Measurements from ENCODE around the gene SLC22A7. TPM values are rescaled to one million over a fixed set of nuclear protein-coding genes. Genes with fewer than 3 reads are reported as not detected.

Gene SLC22A7
- total RNA-seq, 1 donor from 2014 or later = not detected

DNA sequence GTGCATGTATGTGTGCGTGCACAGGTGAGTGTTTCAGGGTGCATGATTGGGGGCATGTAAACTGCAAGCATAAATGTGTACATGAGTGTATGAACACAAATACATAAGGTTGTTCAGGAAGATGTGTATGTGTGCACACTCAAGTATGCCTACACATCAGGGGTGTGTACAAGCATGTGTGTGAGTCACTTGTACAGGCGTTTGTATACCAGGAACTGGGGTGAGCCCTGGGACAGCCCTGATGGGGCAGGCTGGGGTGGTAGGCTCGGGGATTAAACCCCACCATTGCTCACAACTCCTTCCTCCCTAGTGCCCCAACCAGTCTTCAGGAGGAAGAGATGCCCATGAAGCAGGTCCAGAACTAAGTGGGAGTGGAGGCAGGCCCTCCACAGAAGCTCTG, 6.3 kb downstream of the SLC22A7 start:
- TF ChIP-seq, protein P1, sequence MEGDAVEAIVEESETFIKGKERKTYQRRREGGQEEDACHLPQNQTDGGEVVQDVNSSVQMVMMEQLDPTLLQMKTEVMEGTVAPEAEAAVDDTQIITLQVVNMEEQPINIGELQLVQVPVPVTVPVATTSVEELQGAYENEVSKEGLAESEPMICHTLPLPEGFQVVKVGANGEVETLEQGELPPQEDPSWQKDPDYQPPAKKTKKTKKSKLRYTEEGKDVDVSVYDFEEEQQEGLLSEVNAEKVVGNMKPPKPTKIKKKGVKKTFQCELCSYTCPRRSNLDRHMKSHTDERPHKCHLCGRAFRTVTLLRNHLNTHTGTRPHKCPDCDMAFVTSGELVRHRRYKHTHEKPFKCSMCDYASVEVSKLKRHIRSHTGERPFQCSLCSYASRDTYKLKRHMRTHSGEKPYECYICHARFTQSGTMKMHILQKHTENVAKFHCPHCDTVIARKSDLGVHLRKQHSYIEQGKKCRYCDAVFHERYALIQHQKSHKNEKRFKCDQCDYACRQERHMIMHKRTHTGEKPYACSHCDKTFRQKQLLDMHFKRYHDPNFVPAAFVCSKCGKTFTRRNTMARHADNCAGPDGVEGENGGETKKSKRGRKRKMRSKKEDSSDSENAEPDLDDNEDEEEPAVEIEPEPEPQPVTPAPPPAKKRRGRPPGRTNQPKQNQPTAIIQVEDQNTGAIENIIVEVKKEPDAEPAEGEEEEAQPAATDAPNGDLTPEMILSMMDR (IDR thresholded peaks at IDR 0.05) = no peak
- TF ChIP-seq POLR2A (IDR thresholded peaks at IDR 0.05) (no peak), POLR2AphosphoS5 (IDR thresholded peaks at IDR 0.05; ENCODE audit: insufficient read depth in 1 of 2, low read depth in 1 of 2) (no peak)
- H3K4me3 ChIP-seq = no peak overlapping the region
- no peaks in the 10 kb centered on the region for H3K27me3 ChIP-seq
- no peak overlapping the region for H3K27ac ChIP-seq
- DNase-seq (ENCODE audit: extremely low spot score in 2 of 2) = peak in 1 of 2 donors; percentile 29
- intact Hi-C loops (cut with DNase I) = no loop called here
- no peaks in the 10 kb centered on the region for H3K36me3 ChIP-seq
- peaks cover 14% of the 10 kb centered on the region for H3K4me1 ChIP-seq
- H3K9me3 ChIP-seq = no peaks in the 10 kb centered on the region

DNA sequence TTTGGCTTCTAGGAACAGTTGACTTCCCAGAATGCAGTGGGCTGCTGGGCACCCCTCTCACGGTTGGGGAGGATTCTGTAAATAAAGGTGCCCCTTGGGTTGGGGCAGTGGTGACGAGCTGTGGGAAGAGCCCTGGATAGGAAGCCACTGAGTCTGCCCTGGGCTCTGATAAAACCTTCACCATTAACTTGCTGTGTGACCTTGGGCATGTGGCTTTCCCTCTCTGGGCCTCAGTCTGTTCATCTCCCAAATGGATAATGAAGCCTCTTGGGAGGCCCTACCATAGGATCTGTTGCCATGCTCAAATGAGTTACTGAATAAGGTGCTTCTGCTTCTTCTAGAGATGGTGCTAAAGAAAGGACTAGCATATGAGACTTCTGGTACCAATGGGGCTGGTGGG, 6.8 kb downstream of the SLC22A7 start:
- intact Hi-C loops (cut with DNase I) = no loop called here
- no peak overlapping the region for H3K4me3 ChIP-seq
- H3K4me1 ChIP-seq = peaks cover 14% of the 10 kb centered on the region
- no peak overlapping the region for H3K27ac ChIP-seq
- TF ChIP-seq POLR2A (IDR thresholded peaks at IDR 0.05) = no peak
- no peak for TF ChIP-seq POLR2AphosphoS5 (IDR thresholded peaks at IDR 0.05; ENCODE audit: insufficient read depth in 1 of 2, low read depth in 1 of 2)
- TF ChIP-seq, protein P1 (IDR thresholded peaks at IDR 0.05) = no peak
- no peaks in the 10 kb centered on the region for H3K27me3 ChIP-seq
- no peaks in the 10 kb centered on the region for H3K36me3 ChIP-seq
- H3K9me3 ChIP-seq = no peaks in the 10 kb centered on the region
- no peak for DNase-seq (ENCODE audit: extremely low spot score in 2 of 2)

DNA sequence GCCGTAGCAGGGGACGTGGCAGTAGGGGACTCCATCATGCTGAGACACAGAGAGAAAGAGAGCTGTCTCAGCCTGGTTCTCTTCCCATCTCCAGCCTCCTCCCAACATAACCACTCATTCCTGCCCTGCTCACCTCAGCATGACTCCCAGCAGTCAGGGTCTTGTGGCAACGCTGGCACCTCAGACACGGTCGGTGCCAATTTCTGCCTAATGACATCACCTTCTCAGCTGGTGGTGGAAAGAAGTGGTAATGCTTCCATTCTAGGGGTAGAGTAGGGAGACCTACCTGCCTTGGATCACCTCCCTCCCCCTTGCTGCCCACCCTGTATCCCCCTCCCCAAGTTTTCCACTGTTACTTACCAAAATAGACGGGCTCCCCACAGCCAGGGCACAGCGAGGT, 8.0 kb downstream of the SLC22A7 start:
- Histone ChIP-seq H3K27ac (no peak overlapping the region), H3K9me3 (no peaks in the 10 kb centered on the region), H3K4me1 (peaks cover 14% of the 10 kb centered on the region), H3K36me3 (no peaks in the 10 kb centered on the region), H3K27me3 (no peaks in the 10 kb centered on the region), H3K4me3 (no peak overlapping the region)
- intact Hi-C loops (cut with DNase I) = no loop called here
- DNase-seq (ENCODE audit: extremely low spot score in 2 of 2) = no peak
- TF ChIP-seq POLR2AphosphoS5 (IDR thresholded peaks at IDR 0.05; ENCODE audit: insufficient read depth in 1 of 2, low read depth in 1 of 2) (no peak), POLR2A (IDR thresholded peaks at IDR 0.05) (no peak)
- TF ChIP-seq, protein P1 (IDR thresholded peaks at IDR 0.05) = no peak

DNA sequence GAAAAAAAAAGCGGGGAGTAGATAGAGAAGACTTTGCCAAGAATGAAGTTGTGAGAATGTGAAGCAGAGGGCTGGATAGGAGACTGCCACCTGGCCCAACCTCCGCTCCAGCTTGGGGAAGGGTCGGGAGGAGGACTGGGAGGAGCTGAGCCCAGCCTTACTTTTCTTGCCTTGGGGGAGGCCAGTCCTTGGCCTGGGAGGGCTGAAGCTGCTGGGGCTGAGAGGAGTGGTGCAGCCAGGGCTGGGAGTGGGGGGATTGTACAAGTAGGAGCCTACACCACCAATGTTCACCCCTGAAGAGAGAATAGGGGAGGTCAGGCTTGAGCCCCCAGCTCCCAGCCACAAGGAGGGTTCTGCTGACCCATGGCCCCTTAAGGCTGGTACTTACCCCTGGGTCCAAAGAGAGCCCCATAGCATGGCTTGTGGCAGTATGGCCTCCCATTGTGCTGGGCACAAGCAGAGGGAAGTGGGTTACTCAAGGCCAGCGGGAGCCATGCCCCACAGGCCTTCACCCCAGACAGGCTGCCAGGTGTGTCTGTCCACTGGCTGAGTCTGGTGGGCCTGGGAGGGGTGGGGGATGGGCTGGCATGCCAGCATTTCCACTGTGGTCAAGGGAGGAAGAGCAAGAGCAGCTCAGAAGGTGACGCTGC, 9.5 kb downstream of the SLC22A7 start:
- DNase-seq (ENCODE audit: extremely low spot score in 2 of 2) = no peak
- no peak for TF ChIP-seq POLR2A (IDR thresholded peaks at IDR 0.05)
- no peaks in the 10 kb centered on the region for H3K27me3 ChIP-seq
- no peaks in the 10 kb centered on the region for H3K36me3 ChIP-seq
- H3K4me3 ChIP-seq = no peak overlapping the region
- intact Hi-C loops (cut with DNase I) = no loop called here
- H3K4me1 ChIP-seq = peaks cover 14% of the 10 kb centered on the region
- H3K27ac ChIP-seq = no peak overlapping the region
- no peaks in the 10 kb centered on the region for H3K9me3 ChIP-seq

DNA sequence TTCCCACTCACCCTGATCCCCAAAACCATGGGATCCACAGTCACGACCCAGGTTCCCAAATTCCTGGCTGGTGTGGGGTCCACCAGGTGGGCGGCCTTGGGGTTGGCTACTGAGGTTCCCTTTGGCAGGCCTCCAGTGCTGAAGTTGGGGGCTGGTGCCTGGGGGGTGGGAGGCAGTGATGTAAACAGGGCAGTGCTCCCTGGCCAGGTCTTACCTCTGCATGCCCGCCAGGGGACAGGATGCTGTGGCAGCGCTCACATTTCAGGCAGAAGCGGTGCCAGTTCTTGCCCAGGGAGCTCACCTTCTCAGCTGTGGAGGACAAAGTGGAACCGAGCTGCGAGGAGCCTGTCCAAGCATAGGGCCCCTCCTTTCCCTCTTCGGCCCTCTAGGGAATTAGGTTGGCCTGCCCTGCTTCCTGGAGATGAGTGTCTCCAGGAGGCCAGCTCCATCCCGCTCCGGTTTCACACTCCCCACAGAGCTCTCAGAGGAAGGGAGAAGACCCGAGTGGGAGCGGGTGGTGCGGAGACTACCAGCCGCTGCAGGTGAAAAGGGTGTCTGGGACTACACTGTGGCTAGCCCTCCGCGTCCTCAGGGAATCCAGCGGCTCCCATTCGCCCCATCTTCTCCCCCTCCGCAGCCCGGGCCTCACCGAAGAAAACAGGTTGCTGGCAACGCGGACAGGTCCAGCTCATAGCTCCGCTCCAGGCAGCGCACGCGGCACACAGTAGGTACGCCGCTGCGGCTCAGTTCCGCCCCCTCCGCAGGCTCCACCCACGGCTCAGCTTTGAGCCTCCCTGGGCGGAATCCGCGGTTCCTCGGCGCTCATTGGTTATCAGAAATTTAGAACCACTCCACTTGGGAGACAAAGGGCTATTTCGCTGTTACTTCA, 10.3 kb downstream of the SLC22A7 start, which contains the start of gene CRIP3:
TSS of gene CRIP3 (minus strand) at position 726 of the 889 bp plus-strand sequence. CDS start at position 692, 34 bp downstream.
- no peak for DNase-seq (ENCODE audit: extremely low spot score in 2 of 2)
- Histone ChIP-seq H3K36me3 (no peaks in the 10 kb centered on the region), H3K27me3 (no peaks in the 10 kb centered on the region), H3K9me3 (no peaks in the 10 kb centered on the region), H3K27ac (no peak within 1 kb of the TSS), H3K4me3 (peak within 1 kb of the TSS; percentile 36 to 44), H3K4me1 (peaks cover 14% of the 10 kb centered on the region)
- intact Hi-C loops (cut with DNase I) = no loop called here
- TF ChIP-seq, protein P1 (IDR thresholded peaks at IDR 0.05) = no peak
- peak in 1 of 2 donors; percentile 7 for TF ChIP-seq POLR2AphosphoS5 (IDR thresholded peaks at IDR 0.05; ENCODE audit: insufficient read depth in 1 of 2, low read depth in 1 of 2)
- TF ChIP-seq POLR2A (IDR thresholded peaks at IDR 0.05) = no peak
